Aorta (tissue), 5 donors: ENCODE data around the gene PPIG. TPM values are rescaled to one million over a fixed set of nuclear protein-coding genes. Genes with fewer than 3 reads are reported as not detected.
A peak's percentile ranks its signal among the peaks of the same experiment; 100 is the strongest.
"Not testable (repeated sequence)": the region's sequence is repeated elsewhere in the genome, so short reads cannot be mapped to it uniquely, and the experiment has no call there.

Experiments used
- ATAC-seq: fragments of 200-7000 bp; cut with Tn5 transposase; one replicate; pipeline ENCODE4 v1.9.1; 2022; ENCODE audit warnings: moderate library complexity; ENCODE audit not compliant: low FRiP score
- DNase-seq, 2 donors: peaks; one replicate each; pipeline ENCODE4 v3.0.0-alpha.2; 2020
- H3K27ac ChIP-seq, 2 donors: one replicate each; pipeline ENCODE4 v1.5.1; 2013; ENCODE audit warnings: low read length in 2 of 2, mild to moderate bottlenecking in 2 of 2, moderate library complexity in 2 of 2, control low read depth in 1 of 2, inconsistent platforms in 1 of 2, low read depth in 1 of 2
- H3K27me3 ChIP-seq, 2 donors: one replicate each; pipeline ENCODE4 v1.6.1; 2013; ENCODE audit warnings: control low read depth in 1 of 2, low read length in 1 of 2, mild to moderate bottlenecking in 1 of 2, moderate library complexity in 1 of 2; ENCODE audit not compliant: insufficient read depth in 2 of 2, control insufficient read depth in 1 of 2
- H3K36me3 ChIP-seq, 2 donors: one replicate each; pipeline ENCODE4 v1.6.1; 2013; ENCODE audit warnings: control low read depth in 1 of 2, low read length in 1 of 2, mild to moderate bottlenecking in 1 of 2; ENCODE audit not compliant: insufficient read depth in 2 of 2, control insufficient read depth in 1 of 2
- H3K4me1 ChIP-seq, 2 donors: one replicate each; pipeline ENCODE4 v1.6.1; 2013; ENCODE audit warnings: low read length in 2 of 2, control low read depth in 1 of 2, mild to moderate bottlenecking in 1 of 2, moderate library complexity in 1 of 2; ENCODE audit not compliant: insufficient read depth in 2 of 2, control insufficient read depth in 1 of 2
- H3K4me3 ChIP-seq, 2 donors: one replicate each; pipeline ENCODE4 v1.5.1; 2013; ENCODE audit warnings: low read length in 2 of 2, control low read depth in 1 of 2, mild to moderate bottlenecking in 1 of 2
- H3K9me3 ChIP-seq: one replicate; pipeline ENCODE4 v1.6.1; 2013; ENCODE audit warnings: mild to moderate bottlenecking, low read length; ENCODE audit not compliant: control insufficient read depth
- WGBS, 2 donors: extraction: QIAGEN DNeasy Blood & Tissue Kit; methylation state at CpG; one replicate each; pipeline ENCODE4 v1.1.7; 2013; 5-methylcytosine and 5-hydroxymethylcytosine counted together
- intact Hi-C, 2 donors: fragments of 100-400 bp; cut with DNase I; formaldehyde crosslinking; loops; one replicate each; pipeline versions ENCODE4 v1.14.2 to v1.15.0; 2022
- polyA plus RNA-seq, 2 donors: library from polyadenylated mRNA; stranded (reverse); fragments of 200-250 nt; gene quantifications; one replicate each; pipeline ENCODE4 v1.2.3, GENCODE V29; 2013
- total RNA-seq, 2 donors: library from RNA; stranded (reverse); fragmentation: NEBNext Ultra II Directional; extraction: Animal tissue kit (Norgen Biotek cat#: 25700); gene quantifications; one replicate each; pipeline ENCODE4 v1.2.1, GENCODE V29; 2021
- donor health status: healthy with polysubstance abuse.
- donor health status: Bipolar disorder and iron deficiency.
- donor health status: DM: no; HTN: no; CAD: no.
- donor health status: DM: no; HTN: no; CAD: no.
- donor health status: DM: yes; HTN: yes; CAD: no.

The PPIG gene
- total and polyA plus RNA-seq, 4 donors, result 36.2 to 55.0 (median 47.4) TPM

- no peak overlapping the region for H3K27ac ChIP-seq
- H3K36me3 ChIP-seq, result no peaks in the 10 kb centered on the region
- no peak overlapping the region for H3K4me3 ChIP-seq
- 46 to 84% methylated on average over 1 of the region's 1 CpG for WGBS, 2 donors
- H3K4me1 ChIP-seq, result no peaks in the 10 kb centered on the region
- no peaks in the 10 kb centered on the region for H3K9me3 ChIP-seq
- ATAC-seq (no peak), DNase-seq (no peak)
- intact Hi-C loops, result no loop called here
- no peaks in the 10 kb centered on the region for H3K27me3 ChIP-seq
Observed at GRCh38 chr2:169565686-169566085, 18.5 kb upstream of the PPIG start.

GRCh38 chr2:169569948-169570347 is 14.2 kb upstream of the PPIG start:
- Histone ChIP-seq H3K27ac (no peak overlapping the region), H3K9me3 (no peaks in the 10 kb centered on the region), H3K36me3 (no peaks in the 10 kb centered on the region), H3K27me3 (no peaks in the 10 kb centered on the region), H3K4me1 (peaks cover 0 to 4% of the 10 kb centered on the region in 2 donors), H3K4me3 (no peak overlapping the region)
- DNase-seq (no peak), ATAC-seq (no peak)
- 82 to 87% methylated on average over 2 of the region's 2 CpGs for WGBS, 2 donors
- intact Hi-C loops, result no loop called here

GRCh38 chr2:169570752-169571151 is 13.4 kb upstream of the PPIG start:
- H3K4me1 ChIP-seq, ATAC-seq, H3K36me3 ChIP-seq, H3K27me3 ChIP-seq, H3K27ac ChIP-seq, intact Hi-C loops, DNase-seq, H3K9me3 ChIP-seq, H3K4me3 ChIP-seq: not testable (repeated sequence)
- WGBS, 2 donors, result 92 to 93% methylated on average over 4 of the region's 4 CpGs

- no peaks in the 10 kb centered on the region for H3K36me3 ChIP-seq
- no peak overlapping the region for H3K4me3 ChIP-seq
- no peak for DNase-seq
- no peak overlapping the region for H3K27ac ChIP-seq
- no peaks in the 10 kb centered on the region for H3K27me3 ChIP-seq
- intact Hi-C loops, result no loop called here
- H3K4me1 ChIP-seq, result peaks cover 0 to 4% of the 10 kb centered on the region in 2 donors
- no peaks in the 10 kb centered on the region for H3K9me3 ChIP-seq
- ATAC-seq, result no peak
- 92 to 95% methylated on average over 3 of the region's 3 CpGs for WGBS, 2 donors
Observed at GRCh38 chr2:169571571-169571970, 12.6 kb upstream of the PPIG start.

- H3K27me3 ChIP-seq, result no peaks in the 10 kb centered on the region
- intact Hi-C loops, result no loop called here
- no peaks in the 10 kb centered on the region for H3K36me3 ChIP-seq
- ATAC-seq (no peak), DNase-seq (no peak)
- 87 to 91% methylated on average over 1 of the region's 1 CpG for WGBS, 2 donors
- no peak overlapping the region for H3K27ac ChIP-seq
- peaks cover 0 to 4% of the 10 kb centered on the region in 2 donors for H3K4me1 ChIP-seq
- no peak overlapping the region for H3K4me3 ChIP-seq
- no peaks in the 10 kb centered on the region for H3K9me3 ChIP-seq
Observed at GRCh38 chr2:169572189-169572588, 12.0 kb upstream of the PPIG start.

GRCh38 chr2:169572821-169573159 is 11.4 kb upstream of the PPIG start:
- whole genome bisulfite sequencing, 2 donors, result 29 to 31% methylated on average over 2 of the region's 2 CpGs
- H3K36me3 ChIP-seq, result no peaks in the 10 kb centered on the region

GRCh38 chr2:169573160-169573973 is 10.8 kb upstream of the PPIG start, which contains the start of gene FASTKD1:
FASTKD1 (minus strand) TSS chr2:169573865; CDS start chr2:169572029, 1,836 bp downstream.
- DNase-seq (peak; percentile 94 to 96), ATAC-seq (peak; percentile 96)
- intact Hi-C loops, result no loop called here
- Histone ChIP-seq H3K4me1 (peaks cover 0 to 4% of the 10 kb centered on the region in 2 donors), H3K27ac (peak within 1 kb of the TSS in 1 of 2 donors; percentile 51), H3K9me3 (no peaks in the 10 kb centered on the region), H3K4me3 (peak within 1 kb of the TSS; percentile 81 to 100), H3K36me3 (no peaks in the 10 kb centered on the region), H3K27me3 (no peaks in the 10 kb centered on the region)
- WGBS, 2 donors, result 1% methylated on average over 33 of the region's 33 CpGs

More at GRCh38 chr2:169572821-169573159, 11.4 kb upstream of the PPIG start:
- ATAC-seq (no peak), DNase-seq (no peak)
- Histone ChIP-seq H3K4me3 (peak overlapping the region in 1 of 2 donors; percentile 81), H3K4me1 (peaks cover 0 to 4% of the 10 kb centered on the region in 2 donors), H3K9me3 (no peaks in the 10 kb centered on the region), H3K27me3 (no peaks in the 10 kb centered on the region), H3K27ac (no peak overlapping the region)
- intact Hi-C loops, result no loop called here

- DNase-seq, result no peak
- H3K4me3 ChIP-seq, result peak overlapping the region in 1 of 2 donors; percentile 34
- H3K36me3 ChIP-seq, result no peaks in the 10 kb centered on the region
- ATAC-seq, result no peak
- no peak overlapping the region for H3K27ac ChIP-seq
- no peaks in the 10 kb centered on the region for H3K27me3 ChIP-seq
- H3K9me3 ChIP-seq, result no peaks in the 10 kb centered on the region
- intact Hi-C loops, result no loop called here
- H3K4me1 ChIP-seq, result peaks cover 0 to 4% of the 10 kb centered on the region in 2 donors
- WGBS, 2 donors, result 19 to 20% methylated on average over 6 of the region's 6 CpGs
Observed at GRCh38 chr2:169573974-169574299, 10.2 kb upstream of the PPIG start.

GRCh38 chr2:169574539-169574938 is 9.6 kb upstream of the PPIG start:
- H3K4me3 ChIP-seq, H3K4me1 ChIP-seq, intact Hi-C loops, H3K9me3 ChIP-seq, DNase-seq, ATAC-seq, H3K27ac ChIP-seq, H3K36me3 ChIP-seq, H3K27me3 ChIP-seq: not testable (repeated sequence)
- 76 to 84% methylated on average over 5 of the region's 5 CpGs for WGBS, 2 donors
